ENCODE data around the gene EVA1C.

GRCh38 chr21:32410916-32411315 is 1.6 kb upstream of the EVA1C start:
- TF ChIP-seq CTCF (IDR thresholded peaks at IDR 0.05; ENCODE audit: extremely low read depth in 1 of 2, insufficient read depth in 1 of 2, low read depth in 1 of 2, low read length in 2 of 2) (no peak), MYC (IDR thresholded peaks at IDR 0.05; ENCODE audit: low read depth, low read length) (no peak), POLR2AphosphoS5 (IDR thresholded peaks at IDR 0.05; ENCODE audit: insufficient read depth, low read depth, low read length) (no peak), POLR2A (IDR thresholded peaks at IDR 0.05; ENCODE audit: low read depth, low read length) (no peak), EZH2 (IDR thresholded peaks at IDR 0.05; ENCODE audit: borderline replicate concordance, low read depth, low read length, severe bottlenecking) (no peak), MAX (IDR thresholded peaks at IDR 0.05; ENCODE audit: insufficient read depth, insufficient read length) (no peak), GATA2 (IDR thresholded peaks at IDR 0.05; ENCODE audit: insufficient read depth, insufficient read length, low read depth, low read length) (no peak), JUN (IDR thresholded peaks at IDR 0.05; ENCODE audit: borderline replicate concordance, insufficient read depth, insufficient read length, low read depth) (no peak), FOS (IDR thresholded peaks at IDR 0.05; ENCODE audit: borderline replicate concordance, insufficient read depth, low read length) (no peak)

Data from endothelial cell of umbilical vein (primary cell).